Endothelial cell of umbilical vein (primary cell): Measurements from ENCODE around the gene PIEZO2. TPM values are rescaled to one million over a fixed set of nuclear protein-coding genes. Genes with fewer than 3 reads are reported as not detected.

Source experiments
- BruUV-seq: library from RNA; stranded (reverse); fragments of 400-500 nt; replicated peaks from 2 replicates; lab custom pipeline; 2021; lab: Mats Ljungman, UMichigan
- CTCF ChIA-PET: fragments of 300-600, 350-600 bp; sonication (Branson Sonifier 250); formaldehyde crosslinking; loops from one replicate; lab custom pipeline; 2021; ENCODE audit warnings: antibody characterized with exemption, inconsistent platforms; lab: Charles Lee
- POLR2A ChIA-PET: fragments of 300-600, 350-600 bp; sonication (Branson Sonifier 250); formaldehyde crosslinking; loops from one replicate; lab custom pipeline; 2021; ENCODE audit warnings: antibody characterized with exemption, inconsistent platforms; lab: Charles Lee
- DNase-seq: peaks from one replicate; pipeline ENCODE4 v3.0.0-alpha.2; 2011; ENCODE audit warnings: low read depth, low spot score
- FAIRE-seq: peaks from 2 replicates; lab custom pipeline; 2011; peaks lifted over from hg19 to GRCh38; lab: Jason Lieb, UNC
- H2AFZ ChIP-seq: 2 replicates; pipeline ENCODE4 v1.6.0; 2012; ENCODE audit warnings: low read depth, low read length, control low read depth, inconsistent platforms
- H3K27ac ChIP-seq: 2 replicates; pipeline ENCODE4 v1.5.1; 2011; ENCODE audit warnings: low read depth, mild to moderate bottlenecking, control low read depth, low read length, moderate library complexity; ENCODE audit not compliant: insufficient read depth
- H3K27me3 ChIP-seq, 2 experiments: 2 replicates each; pipeline versions ENCODE4 v1.6.0 to v1.6.1; 2011; ENCODE audit warnings: low read length in 2 of 2, mixed read lengths in 1 of 2; ENCODE audit not compliant: control insufficient read depth in 2 of 2, insufficient read depth in 2 of 2
- H3K36me3 ChIP-seq, 2 experiments: 2 replicates in 1 of 2; 3 replicates in 1 of 2; pipeline ENCODE4 v1.5.1; 2011; ENCODE audit warnings: low read length in 2 of 2, mild to moderate bottlenecking in 1 of 2, moderate library complexity in 1 of 2; ENCODE audit not compliant: control insufficient read depth in 2 of 2, insufficient read depth in 2 of 2; ENCODE audit errors: extremely low read depth in 1 of 2
- H3K4me1 ChIP-seq: 3 replicates; pipeline ENCODE4 v1.5.1; 2011; ENCODE audit warnings: mild to moderate bottlenecking, low read length; ENCODE audit not compliant: control insufficient read depth, insufficient read depth; ENCODE audit errors: extremely low read depth
- H3K4me2 ChIP-seq: 2 replicates; pipeline ENCODE4 v1.6.1; 2011; ENCODE audit warnings: low read length, control low read depth, mixed read lengths; ENCODE audit not compliant: insufficient read depth
- H3K4me3 ChIP-seq, 3 experiments: fragments of 200-600 bp in 1 of 3; sonication (generic), shearing (Covaris generic) in 1 of 3; replicated peaks in 1 of 3; 2 replicates each; pipeline ENCODE4 v1.5.1; 2011 to 2016; ENCODE audit warnings: control low read depth in 3 of 3, low read length in 3 of 3, mild to moderate bottlenecking in 2 of 3, inconsistent platforms in 1 of 3, low read depth in 1 of 3, moderate library complexity in 1 of 3; ENCODE audit not compliant: insufficient read depth in 1 of 3
- H3K79me2 ChIP-seq: 2 replicates; pipeline ENCODE4 v1.6.0; 2012; ENCODE audit warnings: low read length, inconsistent platforms; ENCODE audit not compliant: control insufficient read depth, insufficient read depth
- H3K9ac ChIP-seq: replicated peaks from 2 replicates; pipeline ENCODE3; 2011; ENCODE audit warnings: low read length, control low read depth; ENCODE audit not compliant: insufficient read depth; ENCODE audit errors: extremely low read depth
- H3K9me1 ChIP-seq: replicated peaks from 3 replicates; pipeline ENCODE4 v1.6.0; 2011; ENCODE audit warnings: mild to moderate bottlenecking, low read length; ENCODE audit not compliant: control insufficient read depth, insufficient read depth; ENCODE audit errors: extremely low read depth
- H3K9me3 ChIP-seq: replicated peaks from 2 replicates; pipeline ENCODE4 v1.5.1; 2012; ENCODE audit warnings: low read length, inconsistent platforms; ENCODE audit not compliant: control insufficient read depth, insufficient read depth
- H4K20me1 ChIP-seq: replicated peaks from 2 replicates; pipeline ENCODE3; 2011; ENCODE audit warnings: mild to moderate bottlenecking, low read length; ENCODE audit not compliant: control insufficient read depth, insufficient read depth; ENCODE audit errors: extremely low read depth
- CTCF ChIP-seq, 2 donors: IDR thresholded peaks; 1 replicate in 1 of 2; 2 replicates in 1 of 2; pipeline ENCODE4 v1.5.1; 2011; ENCODE audit warnings: low read length in 2 of 2, mild to moderate bottlenecking in 2 of 2, moderate library complexity in 2 of 2, control low read depth in 1 of 2, inconsistent platforms in 1 of 2, low read depth in 1 of 2; ENCODE audit not compliant: insufficient read depth in 1 of 2; ENCODE audit errors: extremely low read depth in 1 of 2
- EZH2 ChIP-seq: IDR thresholded peaks from 2 replicates; pipeline ENCODE4 v1.6.1; 2012; ENCODE audit warnings: borderline replicate concordance, low read depth, mild to moderate bottlenecking, moderate library complexity, low read length, inconsistent platforms; ENCODE audit not compliant: severe bottlenecking
- FOS ChIP-seq: IDR thresholded peaks from 2 replicates; pipeline ENCODE4 v1.6.1; 2011; ENCODE audit warnings: mild to moderate bottlenecking, low read length, moderate library complexity, borderline replicate concordance; ENCODE audit not compliant: insufficient read depth
- GATA2 ChIP-seq: IDR thresholded peaks from 2 replicates; pipeline ENCODE4 v1.7.0; 2011; ENCODE audit warnings: low read depth, mild to moderate bottlenecking, moderate library complexity, mixed read lengths, low read length; ENCODE audit not compliant: insufficient read length, insufficient read depth
- JUN ChIP-seq: IDR thresholded peaks from 2 replicates; pipeline ENCODE4 v1.6.1; 2011; ENCODE audit warnings: borderline replicate concordance, low read depth; ENCODE audit not compliant: insufficient read length, insufficient read depth
- MAX ChIP-seq: IDR thresholded peaks from 2 replicates; pipeline ENCODE4 v1.6.1; 2011; ENCODE audit not compliant: insufficient read depth, insufficient read length
- MYC ChIP-seq: IDR thresholded peaks from one replicate; pipeline ENCODE4 v1.6.1; 2011; ENCODE audit warnings: mild to moderate bottlenecking, low read depth, low read length
- POLR2A ChIP-seq: IDR thresholded peaks from 2 replicates; pipeline ENCODE4 v1.6.1; 2012; ENCODE audit warnings: low read depth, mild to moderate bottlenecking, control low read depth, low read length
- POLR2AphosphoS5 ChIP-seq: IDR thresholded peaks from 2 replicates; pipeline ENCODE4 v1.6.1; 2012; ENCODE audit warnings: low read depth, mild to moderate bottlenecking, control low read depth, low read length, moderate library complexity; ENCODE audit not compliant: insufficient read depth
- dilution Hi-C: fragments of 300-500 bp; cut with MboI; formaldehyde crosslinking; loops from one replicate; pipeline ENCODE4 v1.15.0; 2019; ENCODE audit warnings: low sequenced_read_pairs; ENCODE audit not compliant: extremely low pct_ligation_motif_present
- intact Hi-C: fragments of 100-400 bp; cut with micrococcal nuclease; formaldehyde crosslinking; loops from one replicate; pipeline ENCODE4 v1.10.0; 2022
- polyA plus RNA-seq, 4 experiments: library from polyadenylated mRNA; depleted of rRNA in 3 of 4; stranded (reverse) in 3 of 4; unstranded in 1 of 4; fragments of >200 nt; gene quantifications; 2 replicates each; pipeline versions ENCODE4 v1.2.1 to v1.2.3, GENCODE V29; 2011 to 2012; ENCODE audit warnings: missing spikeins in 1 of 4
- total RNA-seq: library from RNA; stranded (reverse); gene quantifications from 2 replicates; pipeline ENCODE4 v1.2.3, GENCODE V29; 2021

The PIEZO2 gene
- total and polyA plus RNA-seq, 2 donors (not counting 3 experiments of a cell fraction or from before 2014, with no cell fraction given), result 1.7 to 11.2 TPM

- POLR2A ChIA-PET, result no interaction called here
- FAIRE-seq, result no peak
These were observed 7.6 kb upstream of the PIEZO2 start for GRCh38 chr18:11156978-11157377.

More at GRCh38 chr18:11156978-11157377, 7.6 kb upstream of the PIEZO2 start:
- intact Hi-C loops, result no loop called here
- TF ChIP-seq POLR2AphosphoS5 (no peak), GATA2 (no peak), EZH2 (no peak), CTCF (IDR thresholded peaks at IDR 0.05; ENCODE audit: extremely low read depth in 1 of 2, insufficient read depth in 1 of 2, low read depth in 1 of 2, low read length in 2 of 2) (no peak), POLR2A (no peak), FOS (no peak), MYC (no peak), JUN (no peak), MAX (no peak)
- no peak overlapping the region for H3K4me2 ChIP-seq
- H4K20me1 ChIP-seq, result no peaks in the 10 kb centered on the region
- CTCF ChIA-PET, result interaction anchor here (1.0 to 8.0 kb wide), 4 partner anchors 306 to 596 kb away, joined by 3 to 234 read pairs (median 61); no protein-coding TSS in a partner anchor
- H2AFZ ChIP-seq, result no peak overlapping the region
- H3K4me1 ChIP-seq, result no peaks in the 10 kb centered on the region
- H3K36me3 ChIP-seq, result no peaks in the 10 kb centered on the region
- H3K9ac ChIP-seq, result no peak overlapping the region
- no peaks in the 10 kb centered on the region for H3K9me3 ChIP-seq
- no peak for DNase-seq
- no TSS peak for BruUV-seq
- H3K79me2 ChIP-seq, result no peaks in the 10 kb centered on the region
- H3K27me3 ChIP-seq, result peaks cover 1 to 10% of the 10 kb centered on the region in 2 experiments
- no peak overlapping the region for H3K27ac ChIP-seq
- no peak overlapping the region for H3K4me3 ChIP-seq
- dilution Hi-C loops, result no loop called here
- no peaks in the 10 kb centered on the region for H3K9me1 ChIP-seq
